ENCODE data around the gene UBIAD1.

DNA sequence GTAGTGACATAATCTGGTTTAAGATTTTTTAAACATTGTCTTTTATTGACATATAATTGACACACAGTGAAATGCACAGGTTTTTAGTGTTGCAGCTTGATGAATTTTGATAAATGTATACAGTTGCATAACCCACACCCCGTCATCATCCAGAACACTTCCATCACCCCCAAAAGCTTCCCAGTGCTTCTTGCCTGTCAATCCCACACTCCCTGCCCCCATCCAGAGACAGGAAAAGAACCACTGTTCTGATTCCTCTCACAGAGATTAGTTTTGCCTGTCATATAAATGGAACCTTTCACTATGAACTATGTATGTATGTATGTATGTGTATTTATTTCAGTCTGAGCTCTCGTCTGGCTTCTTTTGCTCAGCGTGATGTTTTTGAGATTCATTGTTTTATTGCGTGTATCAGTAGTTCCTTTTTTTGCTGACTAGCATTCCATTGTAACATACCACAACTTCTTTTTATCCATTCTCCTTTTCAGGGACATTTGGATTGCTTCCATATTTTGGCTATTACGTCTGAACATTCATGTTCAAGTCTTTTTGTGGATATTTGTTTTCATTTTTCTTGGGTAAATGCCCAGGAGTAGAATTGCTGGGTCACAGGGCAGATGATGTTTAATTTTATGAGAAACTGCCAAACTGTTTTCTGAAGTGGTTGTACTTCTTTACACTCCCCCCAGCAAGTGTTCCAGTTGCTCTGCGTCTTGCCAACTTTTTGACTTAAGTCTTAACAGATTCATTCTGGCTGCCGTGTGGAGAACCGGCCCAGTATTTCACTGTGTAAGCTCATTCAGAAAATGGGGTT is 8.7 kb downstream of the UBIAD1 start:
- no peak for TF ChIP-seq POLR2A (IDR thresholded peaks at IDR 0.05)
- TF ChIP-seq, protein P1, sequence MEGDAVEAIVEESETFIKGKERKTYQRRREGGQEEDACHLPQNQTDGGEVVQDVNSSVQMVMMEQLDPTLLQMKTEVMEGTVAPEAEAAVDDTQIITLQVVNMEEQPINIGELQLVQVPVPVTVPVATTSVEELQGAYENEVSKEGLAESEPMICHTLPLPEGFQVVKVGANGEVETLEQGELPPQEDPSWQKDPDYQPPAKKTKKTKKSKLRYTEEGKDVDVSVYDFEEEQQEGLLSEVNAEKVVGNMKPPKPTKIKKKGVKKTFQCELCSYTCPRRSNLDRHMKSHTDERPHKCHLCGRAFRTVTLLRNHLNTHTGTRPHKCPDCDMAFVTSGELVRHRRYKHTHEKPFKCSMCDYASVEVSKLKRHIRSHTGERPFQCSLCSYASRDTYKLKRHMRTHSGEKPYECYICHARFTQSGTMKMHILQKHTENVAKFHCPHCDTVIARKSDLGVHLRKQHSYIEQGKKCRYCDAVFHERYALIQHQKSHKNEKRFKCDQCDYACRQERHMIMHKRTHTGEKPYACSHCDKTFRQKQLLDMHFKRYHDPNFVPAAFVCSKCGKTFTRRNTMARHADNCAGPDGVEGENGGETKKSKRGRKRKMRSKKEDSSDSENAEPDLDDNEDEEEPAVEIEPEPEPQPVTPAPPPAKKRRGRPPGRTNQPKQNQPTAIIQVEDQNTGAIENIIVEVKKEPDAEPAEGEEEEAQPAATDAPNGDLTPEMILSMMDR (IDR thresholded peaks at IDR 0.05), result no peak
